ENCODE data around the gene LONRF3. TPM values are rescaled to one million over a fixed set of nuclear protein-coding genes. Genes with fewer than 3 reads are reported as not detected.

Gene LONRF3
- total RNA-seq, 1 donor from 2014 or later: not detected

DNA sequence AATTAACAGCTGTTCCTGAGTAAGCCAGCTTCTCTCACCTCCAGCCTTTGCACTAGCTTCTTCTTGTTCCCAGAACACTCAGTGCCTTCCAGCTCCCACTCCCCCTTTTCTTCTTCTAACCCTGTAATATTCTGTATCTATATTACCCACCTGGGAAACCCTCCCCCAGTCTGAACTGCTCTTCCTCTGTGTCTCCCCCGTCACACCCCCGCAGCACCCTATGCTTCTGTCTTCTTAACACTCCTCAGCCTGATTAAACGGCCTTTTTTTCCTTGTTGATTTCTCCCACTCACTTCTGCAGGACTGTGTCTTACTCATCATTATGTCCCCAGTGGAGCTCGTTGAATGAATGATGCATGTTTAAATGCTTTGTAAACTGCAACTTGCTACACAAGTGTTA lies 9.0 kb upstream of the LONRF3 start:
- H3K4me3 Mint-ChIP-seq (ENCODE audit: unreplicated experiment): no peak overlapping the region
- peaks cover 8% of the 10 kb centered on the region for H3K9me3 Mint-ChIP-seq (ENCODE audit: unreplicated experiment)
- no peak overlapping the region for H3K27ac Mint-ChIP-seq (ENCODE audit: unreplicated experiment)
- no peaks in the 10 kb centered on the region for H3K36me3 Mint-ChIP-seq (ENCODE audit: unreplicated experiment)
- H3K27me3 Mint-ChIP-seq (ENCODE audit: unreplicated experiment): peaks cover 14% of the 10 kb centered on the region
- no peaks in the 10 kb centered on the region for H3K4me1 Mint-ChIP-seq (ENCODE audit: unreplicated experiment)
- no peak for DNase-seq (ENCODE audit: extremely low spot score, unreplicated experiment)
- TF ChIP-seq, protein P1, sequence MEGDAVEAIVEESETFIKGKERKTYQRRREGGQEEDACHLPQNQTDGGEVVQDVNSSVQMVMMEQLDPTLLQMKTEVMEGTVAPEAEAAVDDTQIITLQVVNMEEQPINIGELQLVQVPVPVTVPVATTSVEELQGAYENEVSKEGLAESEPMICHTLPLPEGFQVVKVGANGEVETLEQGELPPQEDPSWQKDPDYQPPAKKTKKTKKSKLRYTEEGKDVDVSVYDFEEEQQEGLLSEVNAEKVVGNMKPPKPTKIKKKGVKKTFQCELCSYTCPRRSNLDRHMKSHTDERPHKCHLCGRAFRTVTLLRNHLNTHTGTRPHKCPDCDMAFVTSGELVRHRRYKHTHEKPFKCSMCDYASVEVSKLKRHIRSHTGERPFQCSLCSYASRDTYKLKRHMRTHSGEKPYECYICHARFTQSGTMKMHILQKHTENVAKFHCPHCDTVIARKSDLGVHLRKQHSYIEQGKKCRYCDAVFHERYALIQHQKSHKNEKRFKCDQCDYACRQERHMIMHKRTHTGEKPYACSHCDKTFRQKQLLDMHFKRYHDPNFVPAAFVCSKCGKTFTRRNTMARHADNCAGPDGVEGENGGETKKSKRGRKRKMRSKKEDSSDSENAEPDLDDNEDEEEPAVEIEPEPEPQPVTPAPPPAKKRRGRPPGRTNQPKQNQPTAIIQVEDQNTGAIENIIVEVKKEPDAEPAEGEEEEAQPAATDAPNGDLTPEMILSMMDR (IDR thresholded peaks at IDR 0.05): no peak

DNA sequence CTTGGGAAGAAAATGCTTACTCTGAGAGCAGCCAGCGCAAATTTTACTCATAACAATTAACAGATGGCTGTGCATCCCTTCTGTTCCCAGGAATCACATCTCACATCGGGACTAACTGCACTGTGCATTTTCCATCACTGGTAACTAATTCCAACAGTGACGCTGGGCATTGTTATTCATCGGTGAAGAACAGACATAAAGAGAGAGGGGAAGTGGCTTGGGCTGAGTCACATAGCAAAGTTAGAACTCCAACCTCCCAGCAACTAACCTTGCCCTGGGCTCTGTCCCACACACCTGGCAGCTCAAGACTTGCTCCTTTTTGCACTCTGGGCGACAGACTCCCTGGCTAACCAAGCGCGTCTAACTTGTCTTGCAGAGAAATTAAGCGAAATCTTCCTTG lies 6.4 kb upstream of the LONRF3 start:
- Mint-ChIP-seq H3K27me3 (ENCODE audit: unreplicated experiment) (peaks cover 22% of the 10 kb centered on the region), H3K27ac (ENCODE audit: unreplicated experiment) (no peak overlapping the region), H3K36me3 (ENCODE audit: unreplicated experiment) (no peaks in the 10 kb centered on the region), H3K4me3 (ENCODE audit: unreplicated experiment) (no peak overlapping the region), H3K4me1 (ENCODE audit: unreplicated experiment) (no peaks in the 10 kb centered on the region), H3K9me3 (ENCODE audit: unreplicated experiment) (peaks cover 13% of the 10 kb centered on the region)
- no peak for DNase-seq (ENCODE audit: extremely low spot score, unreplicated experiment)
- TF ChIP-seq, protein P1 (IDR thresholded peaks at IDR 0.05): no peak

DNA sequence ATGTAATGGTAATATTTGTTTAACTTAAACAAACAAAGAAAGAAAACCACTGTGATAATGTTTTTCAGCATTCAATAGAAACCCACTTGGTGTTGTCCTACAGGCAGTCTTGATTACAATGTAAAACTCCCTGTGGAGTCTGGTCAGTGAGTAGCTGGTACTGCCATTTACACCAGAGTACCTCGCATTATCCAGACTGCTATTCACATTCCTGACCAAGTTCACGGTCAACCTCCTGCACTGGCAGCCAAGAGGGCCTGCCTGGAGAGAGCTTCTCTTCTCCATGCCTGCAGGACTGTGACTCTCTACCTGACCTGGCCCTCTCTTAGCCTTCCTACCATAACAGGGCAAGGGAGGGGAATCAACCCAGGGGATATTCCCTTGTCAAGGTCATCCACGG lies 2.9 kb upstream of the LONRF3 start:
- Mint-ChIP-seq H3K36me3 (ENCODE audit: unreplicated experiment) (no peaks in the 10 kb centered on the region), H3K27ac (ENCODE audit: unreplicated experiment) (no peak overlapping the region), H3K9me3 (ENCODE audit: unreplicated experiment) (peaks cover 5% of the 10 kb centered on the region), H3K27me3 (ENCODE audit: unreplicated experiment) (peaks cover 34% of the 10 kb centered on the region), H3K4me1 (ENCODE audit: unreplicated experiment) (peaks cover 7% of the 10 kb centered on the region), H3K4me3 (ENCODE audit: unreplicated experiment) (no peak overlapping the region)
- DNase-seq (ENCODE audit: extremely low spot score, unreplicated experiment): peak; percentile 53
- TF ChIP-seq, protein P1 (IDR thresholded peaks at IDR 0.05): no peak

DNA sequence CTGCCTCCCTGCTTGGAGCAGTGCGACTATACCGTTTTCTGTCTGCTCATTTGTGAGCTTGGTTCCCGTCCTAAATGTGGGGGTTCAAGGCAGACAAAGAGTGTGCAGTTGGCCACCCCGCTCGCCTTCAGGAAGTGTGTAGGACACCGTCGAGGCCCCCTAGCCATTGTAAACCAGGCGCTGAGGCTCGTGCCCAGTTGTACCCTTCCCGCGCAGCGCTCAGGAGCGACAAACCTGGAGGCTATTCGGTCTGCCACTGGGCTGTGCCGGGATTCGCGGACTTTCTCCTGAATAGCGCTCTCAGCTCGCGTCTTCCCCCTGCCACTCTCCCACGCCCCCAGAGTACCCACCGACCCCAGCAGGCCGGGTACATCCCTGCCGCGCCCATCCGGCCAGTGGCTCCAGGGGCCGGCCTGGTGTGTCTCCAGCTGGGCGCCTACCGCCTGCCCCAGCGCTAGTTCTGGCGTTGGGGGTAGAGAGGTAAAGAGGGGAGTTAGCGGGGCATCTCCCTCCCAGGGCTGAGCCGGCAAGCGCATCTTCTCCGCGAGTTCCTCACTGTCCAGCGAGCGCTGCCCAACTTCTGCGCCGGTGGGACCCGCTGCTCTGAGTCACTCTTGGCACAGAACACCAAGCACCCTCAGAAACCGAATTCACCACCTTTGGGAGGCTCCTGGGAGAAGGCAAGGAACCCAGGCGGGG lies 880 bp upstream of the LONRF3 start:
- no peak for DNase-seq (ENCODE audit: extremely low spot score, unreplicated experiment)
- no peak overlapping the region for H3K27ac Mint-ChIP-seq (ENCODE audit: unreplicated experiment)
- TF ChIP-seq, protein P1 (IDR thresholded peaks at IDR 0.05): no peak
- H3K27me3 Mint-ChIP-seq (ENCODE audit: unreplicated experiment): peaks cover 29% of the 10 kb centered on the region
- peaks cover 9% of the 10 kb centered on the region for H3K4me1 Mint-ChIP-seq (ENCODE audit: unreplicated experiment)
- H3K9me3 Mint-ChIP-seq (ENCODE audit: unreplicated experiment): peaks cover 5% of the 10 kb centered on the region
- H3K4me3 Mint-ChIP-seq (ENCODE audit: unreplicated experiment): no peak overlapping the region
- H3K36me3 Mint-ChIP-seq (ENCODE audit: unreplicated experiment): no peaks in the 10 kb centered on the region

DNA sequence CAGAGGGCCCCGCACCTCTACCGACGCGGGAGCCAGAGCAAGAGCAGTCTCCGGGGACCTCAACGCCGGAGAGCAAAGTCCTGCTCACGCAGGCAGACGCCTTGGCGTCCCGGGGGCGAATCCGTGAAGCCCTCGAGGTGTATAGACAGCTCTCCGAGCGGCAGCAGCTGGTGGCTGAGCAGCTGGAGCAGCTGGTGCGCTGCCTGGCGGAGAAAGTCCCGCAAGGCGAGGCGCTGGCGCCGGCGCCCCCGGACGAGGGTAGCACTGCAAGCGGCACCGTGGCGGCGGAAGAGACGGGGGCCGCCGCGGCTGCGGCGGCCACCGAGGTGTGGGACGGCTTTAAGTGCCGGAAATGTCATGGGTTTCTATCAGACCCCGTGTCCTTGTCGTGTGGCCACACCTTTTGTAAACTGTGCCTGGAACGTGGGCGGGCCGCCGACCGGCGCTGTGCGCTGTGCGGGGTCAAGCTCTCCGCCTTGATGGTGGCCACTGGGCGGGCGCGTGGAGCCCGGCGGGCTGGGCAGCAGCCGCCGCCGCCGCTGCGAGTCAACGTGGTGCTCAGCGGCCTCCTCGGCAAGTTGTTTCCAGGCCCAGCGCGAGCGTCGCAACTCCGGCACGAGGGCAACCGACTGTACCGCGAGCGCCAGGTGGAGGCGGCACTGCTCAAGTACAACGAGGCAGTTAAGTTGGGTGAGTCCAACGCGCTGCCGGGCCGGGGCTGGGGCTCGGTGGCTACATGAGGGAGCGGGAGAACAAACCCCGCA lies 672 bp downstream of the LONRF3 start:
- Mint-ChIP-seq H3K9me3 (ENCODE audit: unreplicated experiment) (peaks cover 5% of the 10 kb centered on the region), H3K4me1 (ENCODE audit: unreplicated experiment) (peaks cover 9% of the 10 kb centered on the region), H3K27ac (ENCODE audit: unreplicated experiment) (no peak overlapping the region), H3K4me3 (ENCODE audit: unreplicated experiment) (peak overlapping the region; percentile 72), H3K27me3 (ENCODE audit: unreplicated experiment) (peaks cover 29% of the 10 kb centered on the region), H3K36me3 (ENCODE audit: unreplicated experiment) (no peaks in the 10 kb centered on the region)
- no peak for DNase-seq (ENCODE audit: extremely low spot score, unreplicated experiment)
- TF ChIP-seq, protein P1 (IDR thresholded peaks at IDR 0.05): no peak

All from osteocyte (in vitro differentiated cells).